GM19395 (cell line): Measurements from ENCODE around the gene INO80E.
"Not testable (repeated sequence)": the region's sequence is repeated elsewhere in the genome, so short reads cannot be mapped to it uniquely, and the experiment has no call there.

ENCODE experiments used
- ATAC-seq: cut with Tn5 transposase; IDR thresholded peaks from one replicate; pipeline ENCODE4 v1.9.1; 2021; ENCODE audit warnings: mild to moderate bottlenecking, moderate library complexity; ENCODE audit not compliant: unreplicated experiment

The INO80E gene

GRCh38 chr16:29995911-29996765 lies at the start of gene INO80E:
Gene INO80E, plus strand, starts transcription at chr16:29996241. Its CDS starts 70 bp downstream, at chr16:29996311.
- ATAC-seq = peak; percentile 78

GRCh38 chr16:29947897-29948296 lies 48.1 kb upstream of the INO80E start:
- no peak for ATAC-seq

DNA sequence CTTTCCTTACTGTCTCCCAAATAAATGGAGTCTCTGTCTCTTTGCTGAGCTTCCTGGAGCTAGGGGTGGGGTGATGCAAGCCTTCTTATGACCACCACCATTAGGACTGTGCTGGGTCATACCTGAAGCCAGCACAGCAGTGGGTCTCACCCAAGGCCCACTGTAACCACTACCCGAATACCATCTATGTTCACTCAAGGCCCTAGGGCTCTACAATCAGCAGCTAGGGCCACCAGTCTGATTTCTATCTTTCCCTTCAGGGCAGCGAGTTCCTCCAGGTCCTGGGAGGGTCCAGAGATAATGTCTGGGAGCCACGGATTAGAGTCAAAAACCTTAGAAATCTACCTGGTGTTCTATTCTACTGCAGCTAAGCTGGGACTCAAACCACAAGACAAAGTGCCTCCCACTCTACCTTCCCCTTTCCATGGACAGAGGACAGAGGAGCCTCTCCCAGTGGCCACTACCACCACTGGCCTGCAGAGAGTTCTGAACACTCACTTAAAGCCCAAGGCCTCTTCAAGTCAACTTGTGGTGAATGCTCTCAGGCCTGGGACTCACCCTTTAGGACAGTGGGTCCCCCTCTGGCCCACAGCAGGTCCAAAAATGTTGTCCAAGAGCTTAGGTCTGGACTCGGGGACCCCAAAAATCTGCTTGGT lies 45.1 kb upstream of the INO80E start:
- ATAC-seq = no peak

DNA sequence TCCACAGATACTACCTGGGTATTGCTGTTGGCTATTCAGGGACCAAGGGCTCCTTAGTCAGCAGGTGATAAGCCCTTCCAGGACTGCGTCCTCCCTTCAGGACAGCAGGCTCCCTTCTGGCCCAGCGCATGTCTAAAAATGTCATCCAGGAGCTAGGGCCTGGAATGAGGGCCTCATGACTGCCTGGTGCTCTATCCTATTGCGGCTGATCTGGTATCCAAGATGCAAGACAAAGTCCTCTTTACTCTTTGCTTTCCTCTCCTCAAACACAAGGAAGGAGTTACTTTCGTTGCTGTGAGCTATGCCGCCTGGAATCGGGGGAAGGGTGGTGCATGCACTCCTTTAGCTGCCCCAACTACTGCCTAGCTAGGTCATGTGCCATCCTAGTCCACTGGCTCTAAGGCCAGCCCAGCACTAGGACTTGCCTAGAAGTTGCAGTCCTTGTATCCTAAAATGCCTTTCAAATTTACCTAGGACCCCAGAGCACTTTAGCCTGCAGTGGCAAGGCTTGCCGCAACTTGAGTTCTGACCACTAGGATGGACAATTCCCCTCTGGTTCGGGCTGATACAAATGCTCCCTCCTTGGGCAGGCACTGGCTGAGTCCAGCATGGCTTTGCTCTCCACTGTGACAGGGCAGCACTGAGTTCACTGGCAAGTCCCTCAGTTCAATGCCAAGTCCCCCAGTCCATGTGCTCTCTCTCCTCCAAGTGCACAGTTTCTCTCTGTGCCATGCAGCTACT lies 44.2 kb upstream of the INO80E start:
- no peak for ATAC-seq

GRCh38 chr16:29958756-29959155 lies 37.3 kb upstream of the INO80E start:
- no peak for ATAC-seq

- ATAC-seq = no peak
Observed at GRCh38 chr16:29959293-29959692, 36.7 kb upstream of the INO80E start.

GRCh38 chr16:29959821-29960220 lies 36.2 kb upstream of the INO80E start:
- ATAC-seq = not testable (repeated sequence)

DNA sequence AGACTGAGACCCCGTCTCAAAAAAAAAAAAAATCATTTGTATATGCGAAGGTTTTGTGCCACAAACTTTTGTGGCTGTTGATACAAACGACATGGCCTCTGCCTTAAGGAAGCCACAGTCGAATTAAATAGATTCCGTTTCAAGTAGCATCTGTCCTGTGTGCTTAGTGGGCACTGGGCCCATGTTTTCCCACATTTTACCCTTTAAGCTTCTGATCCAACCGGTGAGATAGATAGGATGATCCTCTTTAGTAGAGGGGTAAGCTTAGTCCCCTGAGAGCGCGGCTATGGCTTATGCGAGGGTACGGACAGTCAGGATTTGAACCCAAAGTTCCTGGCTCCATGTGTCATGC lies 34.9 kb upstream of the INO80E start:
- no peak for ATAC-seq

GRCh38 chr16:29961479-29962343 lies 34.3 kb upstream of the INO80E start, which contains the start of gene TMEM219:
Gene TMEM219, plus strand, starts transcription at chr16:29962079. Its CDS starts 1,065 bp downstream, at chr16:29963144.
- ATAC-seq = peak; percentile 80

- ATAC-seq = no peak
Observed at GRCh38 chr16:29962344-29962994, 33.6 kb upstream of the INO80E start.

DNA sequence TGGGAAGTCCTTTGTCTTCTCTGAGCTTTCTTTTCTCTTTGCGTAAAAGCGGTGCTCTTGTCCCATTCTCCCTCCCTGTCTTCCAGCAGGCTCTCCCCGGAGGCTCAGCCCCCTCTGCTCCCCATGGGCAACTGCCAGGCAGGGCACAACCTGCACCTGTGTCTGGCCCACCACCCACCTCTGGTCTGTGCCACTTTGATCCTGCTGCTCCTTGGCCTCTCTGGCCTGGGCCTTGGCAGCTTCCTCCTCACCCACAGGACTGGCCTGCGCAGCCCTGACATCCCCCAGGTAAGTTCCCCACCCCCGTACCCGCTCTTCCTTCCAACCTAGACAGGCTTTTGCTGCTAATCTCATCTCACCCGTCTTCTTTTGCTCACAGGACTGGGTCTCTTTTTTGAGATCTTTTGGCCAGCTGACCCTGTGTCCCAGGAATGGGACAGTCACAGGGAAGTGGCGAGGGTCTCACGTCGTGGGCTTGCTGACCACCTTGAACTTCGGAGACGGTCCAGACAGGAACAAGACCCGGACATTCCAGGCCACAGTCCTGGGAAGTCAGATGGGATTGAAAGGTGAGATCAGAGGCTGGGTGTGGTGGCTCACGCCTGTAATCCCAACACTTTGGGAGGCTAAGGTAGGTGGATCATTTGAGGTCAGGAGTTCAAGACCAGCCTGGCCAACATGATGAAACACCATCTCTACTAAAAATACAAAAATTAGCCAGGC lies 32.9 kb upstream of the INO80E start:
- ATAC-seq = no peak

GRCh38 chr16:29968205-29968604 lies 27.8 kb upstream of the INO80E start:
- ATAC-seq = no peak

- no peak for ATAC-seq
Observed at GRCh38 chr16:29971304-29971703, 24.7 kb upstream of the INO80E start.

GRCh38 chr16:29972500-29972899 lies 23.5 kb upstream of the INO80E start:
- ATAC-seq = no peak

DNA sequence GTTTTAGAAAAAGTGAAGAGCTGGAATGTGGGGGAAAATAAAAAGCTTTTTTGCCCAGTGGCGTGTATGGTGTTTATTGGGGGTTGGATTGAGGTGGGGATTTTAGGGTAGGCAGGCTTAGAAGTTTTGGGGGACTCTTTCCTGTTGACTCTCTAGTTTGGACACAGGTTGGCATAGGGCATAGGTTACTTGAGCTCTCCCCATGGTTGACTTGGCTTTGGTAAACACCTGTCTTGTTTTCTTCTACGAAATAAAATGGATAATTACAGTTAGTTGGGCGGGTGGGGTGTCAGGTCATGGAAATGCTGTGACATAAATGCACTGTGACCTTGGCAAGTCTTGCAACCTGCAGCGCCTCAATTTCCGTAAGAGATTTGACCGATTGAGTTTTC lies 23.1 kb upstream of the INO80E start:
- no peak for ATAC-seq

DNA sequence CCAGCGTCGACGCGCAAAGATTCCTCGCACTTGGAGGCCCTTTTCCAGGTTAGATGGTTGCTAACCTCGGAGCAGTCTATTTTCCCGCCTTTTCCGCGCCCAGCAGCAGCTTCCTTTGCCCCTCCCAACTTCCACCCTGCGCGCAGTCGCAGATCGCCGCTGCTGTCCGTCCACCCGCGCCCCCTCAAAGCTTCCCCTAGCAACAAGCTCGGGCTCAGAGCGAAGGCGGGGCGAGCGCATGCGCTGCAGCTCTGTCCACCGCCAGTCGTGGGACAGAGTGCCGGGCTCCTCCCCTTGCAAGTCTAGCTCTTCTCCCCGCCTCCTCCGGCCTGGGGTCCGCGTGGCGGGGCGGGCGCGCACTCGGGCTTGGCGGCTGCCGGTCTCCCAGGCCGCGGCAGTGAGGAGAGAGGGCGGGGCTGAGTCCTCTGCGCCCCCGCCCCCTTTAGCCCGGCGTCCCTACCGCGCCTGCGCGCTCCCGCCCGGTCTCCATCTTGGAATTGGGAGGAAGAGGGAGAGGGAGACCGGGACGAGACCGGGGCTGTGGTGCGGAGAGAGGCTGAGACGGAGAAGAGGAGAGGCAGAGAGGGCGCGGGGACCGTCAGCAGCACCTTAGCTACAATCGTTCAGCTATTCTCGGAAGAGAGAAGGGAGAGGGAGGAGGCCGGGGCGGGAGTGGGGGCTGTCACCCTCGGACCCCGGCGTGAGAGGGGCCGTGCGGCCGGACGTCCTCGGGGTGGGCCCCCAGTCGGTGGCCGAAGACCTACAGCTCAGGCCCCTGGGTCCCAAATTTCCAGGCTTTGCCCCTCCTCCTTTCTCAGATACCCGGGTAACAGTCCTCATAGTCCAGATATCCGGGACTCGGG lies 22.4 kb upstream of the INO80E start, which contains the start of gene TAOK2:
TSS of gene TAOK2 (plus strand) at position 485 of the 863 bp plus-strand sequence. CDS start 3,905 bp downstream, outside the sequence.
- ATAC-seq = peak; percentile 87

DNA sequence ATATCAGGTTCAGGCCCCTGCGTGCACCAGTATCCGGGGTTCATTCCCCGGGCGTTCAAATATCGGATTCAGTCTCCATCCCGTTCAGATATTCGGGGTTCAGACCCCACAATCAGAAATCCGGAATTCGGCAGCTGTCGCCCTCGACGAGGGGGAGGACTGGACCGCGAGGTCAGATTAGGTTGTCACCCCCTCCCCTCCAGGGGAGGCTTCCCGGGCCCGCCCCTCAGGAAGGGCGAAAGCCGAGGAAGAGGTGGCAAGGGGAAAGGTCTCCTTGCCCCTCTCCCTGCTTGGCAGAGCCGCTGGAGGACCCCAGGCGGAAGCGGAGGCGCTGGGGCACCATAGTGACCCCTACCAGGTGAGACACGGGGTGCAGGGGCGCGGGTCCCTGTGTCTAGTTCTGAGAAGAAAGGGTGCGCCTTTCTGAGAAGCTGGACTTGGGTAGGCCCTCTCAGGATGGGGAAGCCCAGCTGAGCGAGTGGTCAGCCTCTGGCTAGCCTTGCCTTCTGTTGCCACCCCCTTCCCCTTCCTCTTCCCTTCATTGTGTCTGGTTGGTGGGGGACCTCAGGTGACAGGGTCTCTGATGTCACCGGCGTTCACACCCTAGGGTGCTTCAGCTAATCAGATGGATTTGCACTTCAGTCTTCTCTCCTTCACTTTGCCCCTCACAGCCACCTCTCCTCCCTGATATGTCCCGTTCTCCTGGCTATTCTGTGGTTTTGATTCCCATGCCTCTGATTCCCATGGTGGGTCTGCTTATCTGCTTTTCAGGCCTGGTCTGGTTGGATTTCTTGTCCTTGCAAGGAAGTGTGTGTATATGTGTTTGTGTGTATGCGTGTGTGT lies 21.5 kb upstream of the INO80E start:
- ATAC-seq = peak; percentile 3
